Neural cell (in vitro differentiated cells): ENCODE data around the gene SMAD2. TPM values are rescaled to one million over a fixed set of nuclear protein-coding genes. Genes with fewer than 3 reads are reported as not detected.

ENCODE experiments used
- H2AFZ ChIP-seq: fragments of 200-600, 300-800 bp; sonication (generic), shearing (Covaris generic); 2 replicates; pipeline ENCODE4 v1.6.0; 2014; ENCODE audit warnings: low read depth, mild to moderate bottlenecking, antibody characterized with exemption, low read length, moderate library complexity
- H3F3A ChIP-seq: fragments of 200-600 bp; shearing (Covaris generic); 2 replicates; pipeline ENCODE4 v1.6.1; 2016; ENCODE audit warnings: mild to moderate bottlenecking, moderate library complexity, mixed read lengths, antibody characterized with exemption, low read length; ENCODE audit not compliant: insufficient read depth, poor library complexity, severe bottlenecking
- H3K27ac ChIP-seq: fragments of 200-600, 300-800 bp; sonication (generic), shearing (Covaris generic); 2 replicates; pipeline ENCODE4 v1.5.1; 2014; ENCODE audit warnings: mild to moderate bottlenecking, low read length, moderate library complexity
- H3K27me3 ChIP-seq: fragments of 300-800, 200-600 bp; sonication (generic), shearing (Covaris generic); 2 replicates; pipeline ENCODE4 v1.6.0; 2014; ENCODE audit warnings: mild to moderate bottlenecking, low read depth, low read length, moderate library complexity; ENCODE audit not compliant: insufficient read depth
- H3K36me3 ChIP-seq: fragments of 300-800, 200-600 bp; sonication (generic), shearing (Covaris generic); 2 replicates; pipeline ENCODE4 v1.5.1; 2014; ENCODE audit warnings: mild to moderate bottlenecking, antibody characterized with exemption, low read length, moderate library complexity; ENCODE audit not compliant: insufficient read depth
- H3K4me2 ChIP-seq: fragments of 300-800, 200-600 bp; sonication (generic), shearing (Covaris generic); 2 replicates; pipeline ENCODE4 v1.6.0; 2014; ENCODE audit warnings: mild to moderate bottlenecking, low read length
- H3K4me3 ChIP-seq: fragments of 300-800, 200-600 bp; sonication (generic), shearing (Covaris generic); 2 replicates; pipeline ENCODE4 v1.5.1; 2014; ENCODE audit warnings: mild to moderate bottlenecking, low read length, moderate library complexity
- H3K79me2 ChIP-seq: fragments of 200-600 bp; shearing (Covaris generic); replicated peaks from 2 replicates; pipeline ENCODE4 v1.6.0; 2014; ENCODE audit warnings: mild to moderate bottlenecking, low read length, moderate library complexity; ENCODE audit not compliant: insufficient read depth
- H3K9ac ChIP-seq: fragments of 300-800, 200-600 bp; sonication (generic), shearing (Covaris generic); 2 replicates; pipeline ENCODE4 v1.6.1; 2016; ENCODE audit warnings: mild to moderate bottlenecking, low read length, mixed read lengths
- H3K9me2 ChIP-seq: fragments of 200-600 bp; shearing (Covaris generic); 2 replicates; pipeline ENCODE4 v1.6.1; 2016; ENCODE audit warnings: mild to moderate bottlenecking, low read length, mixed read lengths; ENCODE audit not compliant: insufficient read depth
- H3K9me3 ChIP-seq: fragments of 200-600, 300-800 bp; sonication (generic), shearing (Covaris generic); 2 replicates; pipeline ENCODE4 v1.6.1; 2016; ENCODE audit warnings: mild to moderate bottlenecking, mixed run types, low read length, moderate library complexity, mixed read lengths
- H4K20me1 ChIP-seq: fragments of 200-600 bp; shearing (Covaris generic); 2 replicates; pipeline ENCODE4 v1.6.1; 2016; ENCODE audit warnings: mild to moderate bottlenecking, mixed run types; ENCODE audit not compliant: insufficient read depth
- EP300 ChIP-seq: fragments of 450-650 bp; conservative IDR thresholded peaks from 2 replicates; pipeline ENCODE4 v1.6.1; 2014; ENCODE audit warnings: antibody characterized with exemption, mild to moderate bottlenecking, moderate library complexity; ENCODE audit not compliant: poor library complexity, severe bottlenecking
- EZH2 ChIP-seq: fragments of 200-600, 300-800 bp; shearing (Covaris generic), sonication (generic); IDR thresholded peaks from 2 replicates; pipeline ENCODE4 v1.6.1; 2014; ENCODE audit warnings: antibody characterized with exemption, low read length, borderline replicate concordance, mild to moderate bottlenecking; ENCODE audit not compliant: insufficient read depth, poor library complexity, severe bottlenecking
- POLR2AphosphoS5 ChIP-seq: IDR thresholded peaks from 2 replicates; pipeline ENCODE4 v1.6.1; 2012
- RAD21 ChIP-seq: fragments of 450-650 bp; conservative IDR thresholded peaks from 2 replicates; pipeline ENCODE4 v1.6.1; 2014; ENCODE audit warnings: antibody characterized with exemption, mild to moderate bottlenecking, moderate library complexity
- SMC3 ChIP-seq: fragments of 450-650 bp; conservative IDR thresholded peaks from 2 replicates; pipeline ENCODE4 v1.6.1; 2014; ENCODE audit warnings: antibody characterized with exemption, mild to moderate bottlenecking, moderate library complexity; ENCODE audit not compliant: poor library complexity
- TAF1 ChIP-seq: IDR thresholded peaks from 2 replicates; pipeline ENCODE4 v1.6.1; 2012; ENCODE audit warnings: low read depth
- polyA plus RNA-seq: library from polyadenylated mRNA; depleted of rRNA; stranded (reverse); fragments of >200 nt; gene quantifications from 2 replicates; pipeline ENCODE4 v1.2.3, GENCODE V29; 2014
- TF ChIP-seq, protein P1 (sequence below): fragments of 450-650 bp; IDR thresholded peaks from 2 replicates; pipeline ENCODE4 v1.5.1; 2014; ENCODE audit warnings: antibody characterized with exemption, mild to moderate bottlenecking, moderate library complexity; ENCODE audit not compliant: poor library complexity, severe bottlenecking

The SMAD2 gene
- polyA plus RNA-seq, 1 donor from 2014 or later: 64.7 TPM

DNA sequence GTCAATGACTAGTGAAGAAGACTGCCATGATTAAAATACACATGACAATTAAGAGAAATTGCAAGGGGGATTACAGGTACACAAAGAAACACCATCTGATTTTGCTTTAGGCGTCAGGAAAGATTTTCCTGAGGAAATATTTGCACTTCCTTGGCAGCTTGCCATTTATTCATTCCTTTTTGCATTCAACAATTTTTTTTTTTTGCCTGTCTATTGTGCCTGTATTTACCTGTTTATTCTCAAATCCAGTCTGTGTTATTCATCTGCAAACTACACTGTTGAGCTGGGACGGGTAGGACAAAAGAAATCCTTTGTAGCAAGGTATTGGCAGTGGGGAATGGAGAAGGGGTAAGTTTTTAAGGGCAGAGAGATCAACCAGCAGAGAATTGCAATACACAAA, 31.8 kb downstream of the SMAD2 start:
- Histone ChIP-seq H3K36me3 (no peaks in the 10 kb centered on the region), H3K27me3 (no peaks in the 10 kb centered on the region), H3K9me2 (no peaks in the 10 kb centered on the region), H3K4me2 (peak overlapping the region; percentile 20), H3K9ac (no peak overlapping the region), H2AFZ (no peak overlapping the region), H4K20me1 (no peaks in the 10 kb centered on the region), H3F3A (peaks cover 4% of the 10 kb centered on the region), H3K27ac (peak overlapping the region; percentile 40), H3K4me3 (peak overlapping the region; percentile 46), H3K79me2 (peaks cover 54% of the 10 kb centered on the region), H3K9me3 (no peaks in the 10 kb centered on the region)
- TF ChIP-seq, protein P1, sequence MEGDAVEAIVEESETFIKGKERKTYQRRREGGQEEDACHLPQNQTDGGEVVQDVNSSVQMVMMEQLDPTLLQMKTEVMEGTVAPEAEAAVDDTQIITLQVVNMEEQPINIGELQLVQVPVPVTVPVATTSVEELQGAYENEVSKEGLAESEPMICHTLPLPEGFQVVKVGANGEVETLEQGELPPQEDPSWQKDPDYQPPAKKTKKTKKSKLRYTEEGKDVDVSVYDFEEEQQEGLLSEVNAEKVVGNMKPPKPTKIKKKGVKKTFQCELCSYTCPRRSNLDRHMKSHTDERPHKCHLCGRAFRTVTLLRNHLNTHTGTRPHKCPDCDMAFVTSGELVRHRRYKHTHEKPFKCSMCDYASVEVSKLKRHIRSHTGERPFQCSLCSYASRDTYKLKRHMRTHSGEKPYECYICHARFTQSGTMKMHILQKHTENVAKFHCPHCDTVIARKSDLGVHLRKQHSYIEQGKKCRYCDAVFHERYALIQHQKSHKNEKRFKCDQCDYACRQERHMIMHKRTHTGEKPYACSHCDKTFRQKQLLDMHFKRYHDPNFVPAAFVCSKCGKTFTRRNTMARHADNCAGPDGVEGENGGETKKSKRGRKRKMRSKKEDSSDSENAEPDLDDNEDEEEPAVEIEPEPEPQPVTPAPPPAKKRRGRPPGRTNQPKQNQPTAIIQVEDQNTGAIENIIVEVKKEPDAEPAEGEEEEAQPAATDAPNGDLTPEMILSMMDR: no peak
- TF ChIP-seq TAF1: no peak
- TF ChIP-seq EZH2: no peak
- no peak for TF ChIP-seq POLR2AphosphoS5

DNA sequence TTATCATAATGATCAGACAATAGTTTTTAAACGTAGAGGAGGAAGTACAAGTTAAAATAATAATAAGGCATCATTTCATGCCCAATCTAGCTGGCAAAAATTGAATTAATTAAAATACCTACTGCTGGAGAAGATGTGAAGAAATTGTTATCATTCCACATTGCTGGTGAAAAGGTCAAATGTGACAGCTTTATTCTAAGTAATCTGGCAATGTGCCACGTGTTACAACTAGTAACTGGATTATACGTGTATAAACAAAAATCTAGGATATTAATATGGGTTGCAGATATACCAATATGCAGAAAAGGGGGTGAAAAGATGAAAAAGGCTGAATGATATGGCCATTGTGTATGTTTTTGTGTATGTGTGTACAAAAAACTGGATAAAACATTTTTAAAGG, 32.4 kb downstream of the SMAD2 start:
- Histone ChIP-seq H3K4me2 (no peak overlapping the region), H3K9ac (no peak overlapping the region), H3K9me2 (no peaks in the 10 kb centered on the region), H3F3A (peaks cover 4% of the 10 kb centered on the region), H2AFZ (no peak overlapping the region), H3K36me3 (no peaks in the 10 kb centered on the region), H3K4me3 (no peak overlapping the region), H3K79me2 (peaks cover 48% of the 10 kb centered on the region), H3K27me3 (no peaks in the 10 kb centered on the region), H3K9me3 (no peaks in the 10 kb centered on the region), H4K20me1 (no peaks in the 10 kb centered on the region), H3K27ac (no peak overlapping the region)
- TF ChIP-seq POLR2AphosphoS5: no peak
- TF ChIP-seq TAF1: no peak
- no peak for TF ChIP-seq EP300
- TF ChIP-seq, protein P1: no peak

DNA sequence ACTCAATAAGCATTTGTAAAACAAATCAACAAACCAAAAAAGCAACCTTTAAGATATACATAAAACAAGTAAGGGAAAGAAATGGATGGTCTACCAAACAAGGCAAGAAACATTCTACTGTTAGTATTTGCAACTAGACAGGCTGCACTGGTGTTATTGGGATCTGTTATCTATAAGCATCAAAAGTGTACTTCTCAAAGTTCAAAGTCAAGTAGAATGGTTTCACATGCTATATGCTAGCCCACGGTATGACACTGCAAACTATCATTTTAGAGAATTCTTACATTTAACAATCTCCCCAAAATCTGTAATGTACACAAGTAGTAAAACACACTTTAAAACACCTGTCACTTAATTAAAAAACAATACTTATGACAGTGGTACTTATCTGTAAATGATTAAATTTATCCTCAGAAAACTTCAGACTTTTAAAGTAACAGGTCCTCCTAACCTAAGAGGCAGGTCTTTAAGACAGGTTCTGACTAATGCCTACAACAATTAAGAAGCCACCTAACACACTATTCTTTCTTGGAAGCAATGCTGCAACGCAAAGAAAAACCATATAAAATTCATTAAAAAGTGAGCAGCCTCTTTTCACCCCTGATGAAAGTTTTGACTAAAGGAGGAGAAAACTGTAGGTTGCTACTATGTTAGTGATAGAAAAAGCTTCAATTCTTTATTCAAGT, 34.8 kb downstream of the SMAD2 start:
- no peak overlapping the region for H3K27ac ChIP-seq
- H3K27me3 ChIP-seq: no peaks in the 10 kb centered on the region
- no peaks in the 10 kb centered on the region for H4K20me1 ChIP-seq
- H3K36me3 ChIP-seq: no peaks in the 10 kb centered on the region
- H3K4me2 ChIP-seq: no peak overlapping the region
- H3F3A ChIP-seq: peaks cover 7% of the 10 kb centered on the region
- no peaks in the 10 kb centered on the region for H3K9me2 ChIP-seq
- peaks cover 24% of the 10 kb centered on the region for H3K79me2 ChIP-seq
- no peak for TF ChIP-seq TAF1
- TF ChIP-seq, protein P1: no peak
- no peak for TF ChIP-seq POLR2AphosphoS5
- TF ChIP-seq SMC3: no peak
- TF ChIP-seq RAD21: no peak
- no peak overlapping the region for H2AFZ ChIP-seq
- H3K4me3 ChIP-seq: no peak overlapping the region
- H3K9me3 ChIP-seq: no peaks in the 10 kb centered on the region
- H3K9ac ChIP-seq: no peak overlapping the region
